ENCODE data around the gene BANK1.

Gene BANK1

DNA sequence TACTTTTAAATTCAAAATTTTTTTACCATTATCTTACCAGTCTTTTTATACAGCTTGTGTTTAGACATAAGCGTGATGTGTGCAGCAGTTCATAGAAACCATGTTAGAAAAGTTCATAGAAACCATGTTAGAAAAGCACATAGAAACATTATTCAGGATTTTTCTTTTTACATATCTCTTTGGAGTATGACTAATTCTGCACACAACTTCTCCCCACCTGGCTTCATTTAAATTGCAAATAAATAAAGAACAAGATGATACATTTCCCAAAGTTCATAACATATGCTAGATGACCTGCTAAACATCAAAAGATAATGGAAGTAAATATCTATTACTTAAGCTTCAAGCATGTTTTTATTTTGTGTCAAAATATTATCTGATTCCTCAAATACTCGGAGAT lies 201.9 kb downstream of the BANK1 start:
- Mint-ChIP-seq H3K27me3 (ENCODE audit: low read depth, poor library complexity) (no peaks in the 10 kb centered on the region), H3K4me3 (no peak overlapping the region), H3K36me3 (ENCODE audit: low read depth) (no peaks in the 10 kb centered on the region), H3K4me1 (no peaks in the 10 kb centered on the region), H3K9me3 (peaks cover 17% of the 10 kb centered on the region), H3K27ac (no peak overlapping the region)
- TF ChIP-seq, protein P1, sequence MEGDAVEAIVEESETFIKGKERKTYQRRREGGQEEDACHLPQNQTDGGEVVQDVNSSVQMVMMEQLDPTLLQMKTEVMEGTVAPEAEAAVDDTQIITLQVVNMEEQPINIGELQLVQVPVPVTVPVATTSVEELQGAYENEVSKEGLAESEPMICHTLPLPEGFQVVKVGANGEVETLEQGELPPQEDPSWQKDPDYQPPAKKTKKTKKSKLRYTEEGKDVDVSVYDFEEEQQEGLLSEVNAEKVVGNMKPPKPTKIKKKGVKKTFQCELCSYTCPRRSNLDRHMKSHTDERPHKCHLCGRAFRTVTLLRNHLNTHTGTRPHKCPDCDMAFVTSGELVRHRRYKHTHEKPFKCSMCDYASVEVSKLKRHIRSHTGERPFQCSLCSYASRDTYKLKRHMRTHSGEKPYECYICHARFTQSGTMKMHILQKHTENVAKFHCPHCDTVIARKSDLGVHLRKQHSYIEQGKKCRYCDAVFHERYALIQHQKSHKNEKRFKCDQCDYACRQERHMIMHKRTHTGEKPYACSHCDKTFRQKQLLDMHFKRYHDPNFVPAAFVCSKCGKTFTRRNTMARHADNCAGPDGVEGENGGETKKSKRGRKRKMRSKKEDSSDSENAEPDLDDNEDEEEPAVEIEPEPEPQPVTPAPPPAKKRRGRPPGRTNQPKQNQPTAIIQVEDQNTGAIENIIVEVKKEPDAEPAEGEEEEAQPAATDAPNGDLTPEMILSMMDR (IDR thresholded peaks at IDR 0.05) = no peak
- DNase-seq = no peak

DNA sequence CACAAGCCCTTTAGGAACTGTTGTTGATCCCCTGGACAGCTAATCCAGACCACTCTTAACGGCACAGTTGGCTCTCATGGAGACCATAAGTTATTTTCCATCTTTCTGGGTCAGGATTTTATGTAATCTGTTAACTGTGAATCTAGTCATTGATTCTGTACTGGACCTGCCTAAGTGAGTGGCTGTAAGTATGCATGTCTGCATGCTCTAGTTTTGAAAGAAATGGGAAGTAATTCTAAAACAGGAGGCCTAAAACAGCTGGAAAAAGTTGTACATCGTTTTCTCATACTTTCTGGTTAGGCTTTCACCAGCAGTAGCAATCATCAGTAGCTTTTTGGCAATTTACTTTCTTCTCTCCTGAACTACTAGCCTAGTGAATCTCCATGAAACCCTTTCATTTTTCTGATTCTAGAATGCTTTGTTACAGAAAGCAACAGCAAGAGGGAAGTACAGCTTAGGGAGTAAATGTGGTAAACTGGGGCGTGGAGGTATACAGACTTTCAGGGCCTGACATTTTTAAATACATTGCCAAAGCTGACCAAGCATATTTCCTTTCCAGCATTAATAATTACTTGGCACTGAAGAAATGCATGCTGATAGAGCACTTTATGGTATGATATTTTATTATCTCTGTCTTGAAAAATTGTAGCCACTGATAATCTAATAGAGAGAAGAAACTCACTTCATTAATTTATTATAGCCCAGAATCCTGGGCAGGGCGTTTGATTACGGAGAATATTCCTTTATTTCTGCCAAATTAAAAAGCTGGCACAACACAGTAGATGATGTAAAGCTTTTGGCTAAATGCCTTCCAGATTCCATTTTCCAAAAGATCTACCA lies 202.7 kb downstream of the BANK1 start:
- Mint-ChIP-seq H3K27ac (no peak overlapping the region), H3K36me3 (ENCODE audit: low read depth) (no peaks in the 10 kb centered on the region), H3K4me3 (no peak overlapping the region), H3K27me3 (ENCODE audit: low read depth, poor library complexity) (no peaks in the 10 kb centered on the region), H3K4me1 (no peaks in the 10 kb centered on the region), H3K9me3 (peaks cover 17% of the 10 kb centered on the region)
- DNase-seq = no peak
- TF ChIP-seq, protein P1 (IDR thresholded peaks at IDR 0.05) = no peak

DNA sequence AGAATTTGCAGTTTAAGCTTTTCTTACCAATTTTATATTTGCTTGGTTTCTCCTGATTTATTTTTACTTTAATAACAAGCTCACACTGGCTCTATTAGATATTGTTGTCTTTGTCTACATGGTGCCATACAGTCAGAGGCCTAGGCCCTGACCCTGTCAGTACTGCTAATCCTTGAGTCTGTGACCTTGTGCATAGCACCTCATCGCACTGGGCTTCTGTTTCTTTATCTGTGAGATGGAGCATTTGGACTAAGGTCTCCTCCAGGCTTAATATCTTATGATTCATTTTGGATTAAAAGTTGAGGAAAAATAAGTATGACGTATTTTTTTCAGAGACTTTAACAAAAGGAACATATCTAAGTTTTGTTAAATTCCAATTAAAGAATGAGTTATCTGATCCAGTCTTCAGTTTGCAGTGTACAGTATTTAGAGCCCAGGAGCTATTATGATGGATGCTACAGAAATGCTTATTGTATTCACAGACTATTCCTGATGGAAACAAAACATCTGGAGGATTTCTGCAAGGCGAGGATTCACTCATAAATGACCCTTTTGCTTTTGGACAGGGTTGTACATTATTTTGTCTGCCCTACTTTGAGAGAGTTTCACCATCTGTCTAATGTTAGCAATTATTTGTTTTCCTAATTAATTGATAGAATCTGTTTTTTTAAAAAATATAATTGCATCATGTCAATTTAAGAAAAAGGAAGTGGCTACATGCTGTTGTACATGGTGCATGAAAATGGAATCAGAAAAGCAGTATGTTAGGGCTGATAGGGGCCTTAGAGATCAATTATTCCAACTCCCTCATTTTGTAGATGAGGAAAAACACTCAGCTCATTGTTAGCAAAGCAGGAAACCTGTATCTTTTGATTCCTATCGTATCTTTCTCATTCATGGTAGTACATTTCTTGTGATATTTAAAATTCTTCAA lies 203.6 kb downstream of the BANK1 start:
- Mint-ChIP-seq H3K4me1 (no peaks in the 10 kb centered on the region), H3K4me3 (no peak overlapping the region), H3K27ac (no peak overlapping the region), H3K27me3 (ENCODE audit: low read depth, poor library complexity) (no peaks in the 10 kb centered on the region), H3K36me3 (ENCODE audit: low read depth) (no peaks in the 10 kb centered on the region), H3K9me3 (peaks cover 17% of the 10 kb centered on the region)
- no peak for DNase-seq
- TF ChIP-seq, protein P1 (IDR thresholded peaks at IDR 0.05) = no peak

DNA sequence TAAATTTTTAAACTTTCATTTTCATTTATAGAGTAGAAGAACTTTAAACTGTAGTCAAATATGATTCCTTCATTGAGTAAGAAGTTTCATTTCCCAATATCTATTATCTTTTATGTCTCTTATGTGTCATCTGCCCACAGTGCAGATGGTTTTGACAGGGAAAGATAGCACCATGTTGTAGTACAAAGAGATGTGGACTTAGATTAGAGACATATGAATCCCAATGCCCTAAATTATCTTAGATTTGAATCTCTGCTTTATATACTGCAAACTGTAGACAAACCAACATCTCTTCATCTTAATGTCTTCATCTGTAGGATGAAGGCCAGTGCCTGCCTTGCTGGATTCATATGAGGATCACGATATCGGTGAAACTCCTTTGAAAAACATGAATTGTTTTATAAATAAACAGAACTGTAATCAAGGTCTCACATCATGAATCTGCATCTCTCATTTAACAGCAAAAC lies 217.5 kb downstream of the BANK1 start:
- no peak for DNase-seq
- H3K27ac Mint-ChIP-seq = no peak overlapping the region
- TF ChIP-seq, protein P1 (IDR thresholded peaks at IDR 0.05) = no peak

DNA sequence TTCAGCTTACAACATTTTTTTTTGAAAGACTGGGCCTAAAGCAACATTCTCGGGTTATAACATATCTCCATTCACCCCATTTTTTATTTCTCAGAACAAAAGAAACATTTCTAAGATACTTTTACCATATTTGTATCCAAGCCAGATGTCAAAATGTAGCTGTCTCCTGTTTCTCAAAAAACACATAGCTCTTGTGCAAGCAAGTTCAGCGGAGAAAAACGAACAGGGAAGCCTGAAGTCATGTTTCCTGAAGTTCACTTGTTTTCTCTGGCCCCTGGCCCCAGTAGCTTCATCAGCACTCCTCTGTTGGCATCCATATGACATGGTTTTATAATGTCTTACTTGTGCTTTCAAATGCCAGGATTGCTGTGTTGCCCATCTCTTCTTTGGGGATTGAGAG lies 218.2 kb downstream of the BANK1 start:
- no peaks in the 10 kb centered on the region for H3K9me3 Mint-ChIP-seq
- no peak overlapping the region for H3K4me3 Mint-ChIP-seq
- no peaks in the 10 kb centered on the region for H3K27me3 Mint-ChIP-seq (ENCODE audit: low read depth, poor library complexity)
- H3K36me3 Mint-ChIP-seq (ENCODE audit: low read depth) = no peaks in the 10 kb centered on the region
- peak overlapping the region; percentile 6 for H3K27ac Mint-ChIP-seq
- DNase-seq = no peak
- TF ChIP-seq, protein P1 (IDR thresholded peaks at IDR 0.05) = no peak
- H3K4me1 Mint-ChIP-seq = no peaks in the 10 kb centered on the region

More for the DNA sequence above, 217.5 kb downstream of the BANK1 start:
- Mint-ChIP-seq H3K27me3 (ENCODE audit: low read depth, poor library complexity) (no peaks in the 10 kb centered on the region), H3K36me3 (ENCODE audit: low read depth) (no peaks in the 10 kb centered on the region), H3K4me1 (no peaks in the 10 kb centered on the region), H3K4me3 (no peak overlapping the region), H3K9me3 (no peaks in the 10 kb centered on the region)
